Body of pancreas (tissue), 4 donors: ENCODE data around the gene MTERF4. TPM values are rescaled to one million over a fixed set of nuclear protein-coding genes. Genes with fewer than 3 reads are reported as not detected.

Experiments
- ATAC-seq: fragments of 150-250 bp; one replicate; pipeline ENCODE4 v1.9.1; 2016
- DNase-seq, 4 donors: peaks; one replicate each; pipeline ENCODE4 v3.0.0-alpha.2; 2019
- H3K27ac ChIP-seq, 4 donors: fragments of 200-600 bp; sonication (generic); 1 replicate in 3 of 4; 2 replicates in 1 of 4; pipeline versions ENCODE4 v1.5.1 to v1.6.1; 2016 to 2019; ENCODE audit warnings: mild to moderate bottlenecking in 1 of 4, mixed read lengths in 1 of 4, moderate library complexity in 1 of 4
- H3K27me3 ChIP-seq, 2 donors: fragments of 200-600 bp; sonication (generic); one replicate each; pipeline ENCODE4 v1.6.0; 2016; ENCODE audit warnings: mild to moderate bottlenecking in 1 of 2
- H3K36me3 ChIP-seq, 2 donors: fragments of 200-600 bp; sonication (generic); replicated peaks in 1 of 2; 2 replicates each; pipeline ENCODE4 v1.5.1; 2016; ENCODE audit warnings: low read depth in 2 of 2; ENCODE audit not compliant: insufficient read depth in 1 of 2
- H3K4me1 ChIP-seq: fragments of 200-600 bp; sonication (generic); one replicate; pipeline ENCODE4 v1.6.0; 2016
- H3K4me3 ChIP-seq, 2 donors: fragments of 200-600 bp; sonication (generic); 1 replicate in 1 of 2; 2 replicates in 1 of 2; pipeline ENCODE4 v1.5.1; 2016 to 2019
- H3K9me3 ChIP-seq, 3 donors: fragments of 200-600 bp; sonication (generic); 1 replicate in 2 of 3; 2 replicates in 1 of 3; pipeline ENCODE4 v1.5.1; 2016
- POLR2A ChIP-seq, 3 donors: fragments of 450-650 bp; IDR thresholded peaks; one replicate each; pipeline ENCODE4 v1.6.1; 2016; ENCODE audit warnings: antibody characterized with exemption in 3 of 3, mild to moderate bottlenecking in 2 of 3
- WGBS, 2 donors: methylation state at CpG; one replicate each; pipeline ENCODE4 v1.1.5; 2017; 5-methylcytosine and 5-hydroxymethylcytosine counted together
- intact Hi-C: fragments of 100-400 bp; cut with DNase I; formaldehyde crosslinking; loops from one replicate; pipeline ENCODE4 v1.15.1; 2023
- total RNA-seq, 2 donors: library from RNA; depleted of rRNA; stranded (reverse); fragments of >200 nt; gene quantifications; one replicate each; pipeline ENCODE4 v1.1.0, GENCODE V29; 2016
- TF ChIP-seq, protein P1 (sequence below), 7 experiments: fragments of 450-650 bp in 4 of 7; fragments of 200-600 bp in 3 of 7; sonication (generic) in 3 of 7; IDR thresholded peaks; one replicate each; pipeline ENCODE4 v1.5.1; 2016 to 2019; ENCODE audit warnings: antibody characterized with exemption in 7 of 7

Gene MTERF4
- total RNA-seq, 2 donors from 2014 or later, result 17.1 to 39.2 TPM

DNA sequence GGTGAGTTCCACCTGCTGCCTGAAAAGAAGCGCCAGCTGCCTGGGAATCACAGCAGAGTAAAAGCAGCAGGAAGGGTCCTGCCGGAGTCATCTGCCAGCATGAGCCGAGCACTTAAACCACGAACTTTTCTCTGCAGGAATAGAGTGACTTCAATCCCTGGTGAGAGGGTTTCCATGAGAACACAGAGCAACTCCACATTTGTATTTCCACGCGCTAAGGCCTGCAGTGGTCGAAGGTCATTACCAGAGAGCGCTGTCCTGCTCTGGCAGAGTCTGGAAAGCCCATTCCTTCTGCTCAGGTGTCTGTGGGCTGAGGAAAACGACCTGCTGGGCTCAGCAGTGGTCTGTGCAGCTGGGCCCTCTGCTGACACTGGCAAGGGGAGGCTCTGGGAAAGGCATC, 40.5 kb upstream of the MTERF4 start:
- H3K27me3 ChIP-seq, result no peaks in the 10 kb centered on the region
- no peaks in the 10 kb centered on the region for H3K9me3 ChIP-seq
- H3K4me3 ChIP-seq, result no peak overlapping the region
- H3K27ac ChIP-seq, result no peak overlapping the region
- WGBS, 2 donors, result 89% methylated on average over 8 to 9 of the region's 9 CpGs
- DNase-seq, result no peak
- H3K4me1 ChIP-seq, result no peaks in the 10 kb centered on the region
- H3K36me3 ChIP-seq, result peaks cover 0 to 3% of the 10 kb centered on the region in 2 donors
- intact Hi-C loops, result no loop called here
- no peak for TF ChIP-seq POLR2A (IDR thresholded peaks at IDR 0.05)
- TF ChIP-seq, protein P1, sequence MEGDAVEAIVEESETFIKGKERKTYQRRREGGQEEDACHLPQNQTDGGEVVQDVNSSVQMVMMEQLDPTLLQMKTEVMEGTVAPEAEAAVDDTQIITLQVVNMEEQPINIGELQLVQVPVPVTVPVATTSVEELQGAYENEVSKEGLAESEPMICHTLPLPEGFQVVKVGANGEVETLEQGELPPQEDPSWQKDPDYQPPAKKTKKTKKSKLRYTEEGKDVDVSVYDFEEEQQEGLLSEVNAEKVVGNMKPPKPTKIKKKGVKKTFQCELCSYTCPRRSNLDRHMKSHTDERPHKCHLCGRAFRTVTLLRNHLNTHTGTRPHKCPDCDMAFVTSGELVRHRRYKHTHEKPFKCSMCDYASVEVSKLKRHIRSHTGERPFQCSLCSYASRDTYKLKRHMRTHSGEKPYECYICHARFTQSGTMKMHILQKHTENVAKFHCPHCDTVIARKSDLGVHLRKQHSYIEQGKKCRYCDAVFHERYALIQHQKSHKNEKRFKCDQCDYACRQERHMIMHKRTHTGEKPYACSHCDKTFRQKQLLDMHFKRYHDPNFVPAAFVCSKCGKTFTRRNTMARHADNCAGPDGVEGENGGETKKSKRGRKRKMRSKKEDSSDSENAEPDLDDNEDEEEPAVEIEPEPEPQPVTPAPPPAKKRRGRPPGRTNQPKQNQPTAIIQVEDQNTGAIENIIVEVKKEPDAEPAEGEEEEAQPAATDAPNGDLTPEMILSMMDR (IDR thresholded peaks at IDR 0.05), result no peak
- ATAC-seq, result no peak

DNA sequence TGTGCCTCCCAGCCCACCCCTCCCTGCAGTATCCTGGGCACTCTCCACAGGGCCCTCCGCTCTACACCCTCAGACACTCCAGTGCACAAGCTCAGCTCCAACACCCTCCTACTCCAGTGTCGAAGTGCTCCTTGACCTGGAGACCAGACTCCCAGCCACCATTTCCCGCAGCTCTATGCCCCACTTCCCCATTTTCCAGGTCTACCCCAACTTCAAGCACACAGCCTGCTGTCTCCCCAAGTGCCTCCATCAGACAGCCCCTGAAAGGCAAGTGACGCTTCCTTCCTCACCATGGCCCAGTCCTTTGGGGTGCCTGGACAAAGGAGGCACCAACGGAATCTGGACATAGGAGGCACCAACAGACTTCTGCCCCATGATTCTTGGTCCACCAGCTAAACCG, 40.0 kb upstream of the MTERF4 start:
- TF ChIP-seq, protein P1 (IDR thresholded peaks at IDR 0.05), result no peak
- no peak for TF ChIP-seq POLR2A (IDR thresholded peaks at IDR 0.05)
- no peaks in the 10 kb centered on the region for H3K9me3 ChIP-seq
- intact Hi-C loops, result no loop called here
- no peak overlapping the region for H3K4me3 ChIP-seq
- WGBS, 2 donors, result 89 to 90% methylated on average over 6 of the region's 6 CpGs
- DNase-seq (no peak), ATAC-seq (no peak)
- no peaks in the 10 kb centered on the region for H3K27me3 ChIP-seq
- H3K27ac ChIP-seq, result no peak overlapping the region
- H3K36me3 ChIP-seq, result peaks cover 0 to 3% of the 10 kb centered on the region in 2 donors
- no peaks in the 10 kb centered on the region for H3K4me1 ChIP-seq

DNA sequence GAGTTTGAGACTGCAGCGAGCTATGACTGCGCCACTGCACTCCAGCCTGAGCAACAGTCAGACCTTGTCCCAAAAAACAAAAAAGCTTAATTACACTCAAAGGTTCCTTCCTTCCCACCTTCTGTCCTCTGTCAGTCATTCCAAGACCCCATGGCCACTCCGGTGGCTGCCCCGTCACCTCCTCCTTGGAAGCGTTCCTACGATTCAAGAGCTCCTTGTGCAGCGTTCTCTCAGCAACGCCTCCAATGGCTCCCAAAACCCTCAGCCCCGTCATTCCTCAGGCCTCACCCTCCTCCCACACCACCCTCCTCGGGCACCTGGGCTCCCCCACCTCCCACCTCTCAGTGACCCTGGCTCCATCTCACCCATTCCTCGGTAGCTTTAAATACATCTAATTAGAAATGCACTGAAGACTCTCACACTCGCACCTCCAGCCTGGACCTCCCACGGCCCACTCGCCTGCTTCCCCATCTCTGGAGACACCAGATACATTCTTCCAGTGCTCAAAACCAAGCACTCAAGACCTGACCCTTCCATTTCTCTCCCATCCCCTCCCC, 39.2 kb upstream of the MTERF4 start:
- Histone ChIP-seq H3K27me3 (no peaks in the 10 kb centered on the region), H3K27ac (no peak overlapping the region), H3K4me3 (no peak overlapping the region), H3K36me3 (peaks cover 0 to 5% of the 10 kb centered on the region in 2 donors), H3K9me3 (no peaks in the 10 kb centered on the region), H3K4me1 (no peaks in the 10 kb centered on the region)
- intact Hi-C loops, result no loop called here
- DNase-seq (no peak), ATAC-seq (no peak)
- TF ChIP-seq, protein P1 (IDR thresholded peaks at IDR 0.05), result no peak
- TF ChIP-seq POLR2A (IDR thresholded peaks at IDR 0.05), result no peak
- 94 to 95% methylated on average over 14 of the region's 14 CpGs for WGBS, 2 donors

- H3K4me1 ChIP-seq, result no peaks in the 10 kb centered on the region
- H3K36me3 ChIP-seq, result peaks cover 0 to 5% of the 10 kb centered on the region in 2 donors
- TF ChIP-seq, protein P1 (IDR thresholded peaks at IDR 0.05), result no peak
- TF ChIP-seq POLR2A (IDR thresholded peaks at IDR 0.05), result no peak
- WGBS, 2 donors, result 89 to 96% methylated on average over 10 of the region's 10 CpGs
- DNase-seq (no peak), ATAC-seq (no peak)
- no peaks in the 10 kb centered on the region for H3K27me3 ChIP-seq
- no peaks in the 10 kb centered on the region for H3K9me3 ChIP-seq
- H3K27ac ChIP-seq, result no peak overlapping the region
- intact Hi-C loops, result no loop called here
- H3K4me3 ChIP-seq, result no peak overlapping the region
Observed at GRCh38 chr2:241140445-241140840, 38.4 kb upstream of the MTERF4 start.
